Measurements from ENCODE around the gene CDH13.

CDH13 gene

DNA sequence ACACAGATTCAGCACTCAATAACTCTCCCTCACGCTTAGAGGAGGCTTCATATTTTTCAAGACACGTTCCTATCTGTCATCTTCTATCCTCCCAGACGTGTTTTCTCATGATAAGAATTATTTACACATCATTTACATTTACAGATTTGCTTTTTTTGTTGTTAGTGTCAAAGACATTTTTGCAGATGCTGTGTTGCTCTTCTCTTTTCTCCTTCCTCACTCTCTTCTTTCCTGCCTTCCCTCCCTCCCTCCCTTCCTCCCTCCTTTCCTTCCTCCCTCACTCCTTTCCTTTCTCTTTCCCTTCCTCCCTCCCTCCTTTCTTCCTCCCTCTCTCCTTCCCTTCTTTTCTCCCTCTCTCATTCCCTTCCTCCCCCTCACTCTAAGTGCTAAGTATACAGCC, 643.9 kb downstream of the CDH13 start:
- DNase-seq = no peak

DNA sequence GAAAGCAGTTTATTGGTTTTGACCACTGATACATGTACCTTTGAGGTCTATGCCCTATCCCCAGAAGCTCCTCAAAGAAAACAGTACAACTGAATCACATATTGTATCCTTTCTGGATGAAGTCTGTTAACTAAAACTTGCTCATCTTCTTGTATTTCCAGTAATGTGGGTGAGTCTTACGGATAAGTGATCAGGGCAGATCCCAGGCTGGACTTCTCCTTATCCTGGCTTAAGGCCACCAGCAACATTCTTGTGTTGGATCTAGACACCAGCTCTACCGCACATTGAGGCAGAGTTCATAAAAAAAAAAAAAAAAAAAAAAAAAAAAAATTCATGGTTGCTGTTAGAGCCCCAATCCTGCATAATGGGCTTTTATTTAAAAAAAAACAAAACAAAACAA, 644.4 kb downstream of the CDH13 start:
- no peak for DNase-seq

DNA sequence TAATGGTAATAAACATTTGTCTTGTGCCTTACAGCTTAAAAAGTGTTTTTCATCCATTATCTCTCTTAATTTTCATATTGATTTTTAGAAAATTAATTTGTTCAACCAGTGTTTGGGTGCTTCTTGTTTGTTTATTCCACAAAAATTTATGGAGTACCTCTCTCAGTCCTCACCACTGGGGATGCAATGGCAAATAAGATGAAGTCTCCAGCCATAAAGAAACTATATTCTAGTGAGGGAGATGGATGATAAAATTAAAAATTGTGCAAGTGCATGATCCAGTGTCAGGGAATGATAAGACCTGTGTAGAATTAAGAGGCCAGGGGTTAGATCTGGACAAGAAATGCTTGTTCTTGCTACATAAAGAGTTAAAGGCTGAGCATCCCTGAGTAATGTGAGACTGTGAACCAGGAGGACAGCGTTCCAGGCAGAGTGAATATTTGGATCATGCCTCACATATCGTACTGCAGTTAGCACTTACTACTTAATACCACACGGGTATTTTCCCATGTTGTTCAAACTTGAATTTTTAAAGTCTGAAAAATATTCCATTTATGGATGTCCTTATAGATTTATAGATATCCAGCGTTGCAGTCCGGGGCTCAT, 645.3 kb downstream of the CDH13 start:
- no peak for DNase-seq

DNA sequence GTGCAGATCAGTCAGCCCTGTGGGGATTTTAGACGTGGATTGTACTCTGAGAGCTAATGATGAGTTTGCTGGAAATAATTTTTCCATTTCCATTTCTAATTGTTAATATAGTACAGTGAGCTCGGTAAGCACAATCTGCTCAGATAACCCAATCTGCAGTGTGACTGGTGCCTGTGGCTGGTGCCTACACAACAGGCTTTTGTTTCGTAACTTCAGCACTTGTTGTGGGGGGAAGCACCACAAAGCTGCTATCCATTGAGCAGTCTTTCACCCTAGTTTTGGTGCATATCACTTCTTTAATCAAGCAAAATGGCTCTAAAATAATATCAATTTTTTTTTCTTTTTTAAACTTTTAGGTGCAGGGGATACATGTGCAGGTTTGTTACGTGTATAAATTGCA, 646.1 kb downstream of the CDH13 start:
- no peak for DNase-seq

DNA sequence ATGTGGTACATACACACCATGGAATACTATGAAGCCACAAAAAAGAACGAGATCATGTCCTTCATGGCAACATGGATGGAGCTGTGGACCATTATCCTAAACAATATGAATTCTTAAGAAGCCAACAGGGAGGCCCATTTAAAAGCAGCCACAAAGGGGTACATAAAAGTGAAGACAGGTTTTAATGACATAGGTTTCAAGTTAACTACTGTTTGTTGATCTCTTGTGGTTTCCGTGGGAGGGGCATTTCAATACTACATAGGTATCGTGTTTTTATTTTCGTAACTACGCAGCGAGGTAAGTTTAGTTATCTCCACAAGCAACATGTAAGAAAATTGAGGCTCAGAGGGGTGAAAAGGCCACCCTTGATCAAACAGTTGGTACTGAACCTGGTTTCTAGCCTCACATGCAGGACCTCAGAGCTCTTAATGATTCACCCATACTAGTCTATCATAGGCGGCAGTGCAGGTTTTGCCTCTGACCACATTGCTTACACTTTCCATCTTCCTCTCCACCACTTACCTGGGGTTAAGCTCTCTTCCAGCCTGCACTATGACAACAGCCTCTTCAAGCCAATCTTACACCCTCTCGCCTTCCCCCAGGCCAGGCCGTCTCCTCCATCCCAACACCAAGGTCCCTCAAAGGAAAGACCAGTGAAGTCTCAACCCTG, 646.9 kb downstream of the CDH13 start:
- DNase-seq = no peak

DNA sequence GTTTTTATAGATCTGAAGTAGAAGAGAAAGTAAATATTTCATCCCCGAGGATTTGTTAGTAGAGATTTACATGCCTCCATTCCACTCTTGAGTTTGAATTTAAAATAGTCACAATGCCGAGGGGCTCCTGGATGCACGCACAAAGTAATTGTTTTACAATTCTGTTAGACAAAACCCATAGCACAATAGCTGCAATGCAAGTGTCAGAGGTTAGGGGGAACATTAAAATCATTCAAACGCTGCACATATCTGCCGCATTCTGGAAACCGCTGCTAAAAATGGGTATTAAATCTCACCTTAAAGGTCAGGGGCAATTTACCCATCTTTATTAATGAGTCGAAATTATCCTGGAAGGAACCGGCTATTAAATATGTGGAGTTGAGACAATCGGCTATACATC, 652.5 kb downstream of the CDH13 start:
- no peak for DNase-seq

DNA sequence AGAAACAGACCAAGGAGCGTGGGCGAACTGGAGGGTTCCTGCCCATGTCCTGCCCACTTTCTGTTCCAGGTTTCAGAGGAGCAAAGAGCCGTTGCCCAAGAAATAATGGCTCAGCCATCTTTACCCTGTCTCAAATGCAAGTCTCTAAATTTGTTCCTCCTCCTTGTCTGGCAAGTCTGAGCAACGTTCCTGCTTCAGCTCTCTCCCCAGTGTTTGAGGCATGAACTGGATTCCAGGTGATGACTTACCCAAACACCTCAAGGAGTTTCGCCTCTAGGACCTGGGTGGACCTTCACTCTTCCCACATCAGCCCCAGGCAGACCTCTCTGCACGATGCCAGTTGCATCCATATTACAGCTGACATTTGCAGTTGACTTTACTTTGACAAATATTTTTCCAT, 659.2 kb downstream of the CDH13 start:
- no peak for DNase-seq

DNA sequence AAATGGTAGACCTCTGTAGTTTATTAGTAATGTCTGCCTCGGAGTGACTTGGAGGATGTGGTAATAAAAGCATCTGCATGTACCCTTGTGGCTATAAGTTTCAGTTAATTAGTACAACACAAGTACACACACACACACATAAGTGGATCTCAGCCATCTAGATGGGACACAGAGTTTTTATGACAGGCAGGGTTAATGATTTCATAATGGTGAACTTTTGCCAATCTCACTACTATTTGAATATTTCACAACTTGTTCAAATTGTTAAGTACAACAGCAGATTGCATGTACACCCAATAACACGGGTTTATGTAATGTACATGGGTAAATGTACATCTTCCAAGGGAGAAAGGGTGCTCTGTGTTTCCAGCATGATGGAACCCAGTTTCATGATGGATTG, 669.7 kb downstream of the CDH13 start:
- no peak for DNase-seq

DNA sequence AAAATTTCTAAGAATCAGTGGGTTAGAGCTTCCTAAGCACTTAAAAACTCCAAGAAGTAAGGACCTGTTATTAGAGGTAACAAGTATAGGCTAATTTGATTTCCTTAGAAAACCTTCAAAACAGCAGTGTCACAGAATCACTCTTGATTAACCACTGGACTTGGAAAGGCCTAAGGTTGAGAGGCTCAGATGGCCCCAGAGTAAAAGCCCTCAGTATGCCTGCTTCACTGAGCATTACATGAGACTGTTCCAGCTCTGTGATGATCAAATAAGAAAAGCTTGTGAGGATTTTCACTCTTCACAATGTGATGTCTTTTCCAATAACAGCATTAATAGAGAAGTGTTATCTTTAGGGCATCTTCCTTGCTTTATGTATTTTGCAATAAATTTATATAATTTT, 671.8 kb downstream of the CDH13 start:
- DNase-seq = no peak

DNA sequence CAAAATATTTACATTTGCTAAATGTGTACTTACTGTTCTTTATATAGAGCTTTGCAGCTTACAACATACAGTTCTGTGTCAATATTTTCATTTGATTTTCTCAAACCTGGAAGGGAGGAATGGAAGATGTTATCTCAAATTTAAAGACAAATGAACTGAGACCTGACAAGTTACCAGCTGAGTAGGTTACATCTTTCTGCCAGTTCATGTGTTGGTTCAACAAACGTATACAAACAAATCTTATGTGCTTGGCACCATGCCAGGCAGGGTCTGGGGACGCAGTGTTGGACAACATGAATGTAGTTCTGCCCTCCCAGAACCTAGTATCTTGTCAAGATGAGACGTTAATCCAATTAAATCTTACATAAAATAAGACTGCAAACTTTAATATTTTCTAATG, 673.6 kb downstream of the CDH13 start:
- no peak for DNase-seq

DNA sequence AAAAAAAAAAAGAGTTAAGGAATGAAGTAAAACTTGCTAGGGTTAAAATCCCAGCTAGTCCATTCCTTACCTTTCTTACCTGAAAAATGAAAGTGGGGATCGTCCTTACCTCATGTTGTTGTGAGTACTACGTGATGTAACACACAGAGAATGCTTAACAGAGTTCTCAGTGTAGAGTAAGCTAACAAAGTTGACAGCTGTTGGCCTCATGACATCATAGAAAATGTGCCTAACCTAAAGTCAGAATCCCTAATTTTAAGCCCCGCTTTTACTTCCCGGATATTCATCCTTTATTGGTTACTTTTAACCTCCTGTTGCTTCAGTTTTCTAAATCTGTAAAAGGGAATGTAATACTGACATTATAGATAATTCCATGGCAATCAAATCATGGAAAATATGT, 675.2 kb downstream of the CDH13 start:
- no peak for DNase-seq

DNA sequence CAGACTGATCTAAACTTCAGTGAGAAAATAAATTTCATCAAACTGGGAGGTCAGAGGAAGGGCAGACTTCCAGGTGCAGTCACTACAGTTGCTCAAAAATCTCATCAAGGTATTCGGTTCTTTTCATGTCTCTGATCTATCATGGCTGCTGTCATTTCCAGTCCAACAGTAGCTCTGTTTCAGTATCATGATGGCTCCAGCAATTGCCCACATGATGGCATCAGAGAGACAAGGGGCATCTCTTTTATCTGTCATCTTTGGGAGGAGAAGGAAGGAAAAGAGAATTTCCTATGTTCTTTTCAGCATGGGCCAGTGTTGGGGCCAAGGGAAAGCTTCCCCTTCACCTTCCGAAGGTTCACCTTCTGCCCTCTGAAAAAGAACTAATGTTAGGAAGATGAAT, 676.1 kb downstream of the CDH13 start:
- DNase-seq = no peak

DNA sequence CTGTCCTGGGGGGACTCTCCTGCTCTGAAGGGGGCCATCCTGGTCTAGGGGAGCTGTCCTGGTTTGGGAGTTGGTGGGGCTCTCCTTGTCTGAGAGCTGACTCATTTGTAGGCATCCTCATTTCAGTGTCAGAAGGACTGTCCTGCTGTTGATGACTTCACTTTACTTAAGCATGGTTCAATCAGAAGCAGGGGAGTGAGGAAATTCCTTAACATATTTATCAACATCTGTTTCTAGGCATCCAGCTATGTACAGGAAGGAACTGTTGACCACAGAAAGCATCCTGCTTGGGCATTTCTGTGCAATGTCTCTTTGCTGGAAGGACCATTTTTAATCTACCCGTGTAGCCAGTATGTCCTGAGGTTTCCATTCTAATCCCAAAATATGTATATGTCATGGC, 678.3 kb downstream of the CDH13 start:
- DNase-seq = no peak

DNA sequence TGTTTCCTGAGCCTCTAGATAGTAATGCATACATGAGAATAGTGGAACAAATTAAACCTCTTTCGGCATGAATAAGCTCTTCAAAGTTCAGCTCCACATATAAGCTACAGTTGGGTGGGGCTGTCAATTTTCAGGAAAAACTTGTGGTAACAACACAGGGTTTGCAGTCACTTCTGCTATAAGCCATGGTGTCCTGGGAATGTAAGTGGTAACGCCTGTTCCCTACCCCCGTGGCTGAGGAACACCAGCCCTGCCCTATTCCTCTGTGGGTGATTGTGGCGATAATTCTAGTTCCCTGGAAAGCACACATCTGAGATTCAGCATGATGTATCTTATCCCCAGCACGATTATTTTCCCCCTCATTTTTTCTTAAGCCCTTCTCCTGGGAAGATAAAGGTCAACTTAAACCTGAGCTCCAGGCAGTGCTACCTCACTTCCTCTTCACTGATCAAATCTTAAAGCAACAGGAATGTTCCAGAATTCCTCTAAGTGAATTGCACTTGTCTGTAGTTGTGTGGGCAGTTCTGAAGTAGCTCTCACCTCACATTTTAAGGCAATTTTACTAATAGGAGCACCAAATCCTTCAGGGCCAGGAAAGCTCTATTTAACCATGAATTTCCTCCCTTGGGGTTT, 680.3 kb downstream of the CDH13 start:
- DNase-seq = no peak

DNA sequence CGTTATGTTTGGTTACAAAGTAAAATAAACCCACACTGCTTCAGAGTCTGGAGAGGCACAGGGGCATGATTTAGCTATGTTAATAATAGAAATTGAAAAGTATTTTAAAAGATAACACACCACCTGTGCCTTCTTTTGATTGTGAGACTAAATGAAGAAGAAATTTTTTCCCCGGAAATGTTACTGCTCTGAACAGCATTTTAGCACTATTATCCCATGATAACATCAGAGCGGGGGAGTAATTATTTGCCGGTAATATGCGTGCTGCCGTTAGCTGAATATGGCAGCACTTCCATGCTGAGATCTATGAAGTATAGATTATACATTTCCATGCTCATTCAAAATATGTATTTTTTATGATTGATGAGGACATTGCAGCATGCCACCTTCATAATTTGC, 680.8 kb downstream of the CDH13 start:
- DNase-seq = no peak

DNA sequence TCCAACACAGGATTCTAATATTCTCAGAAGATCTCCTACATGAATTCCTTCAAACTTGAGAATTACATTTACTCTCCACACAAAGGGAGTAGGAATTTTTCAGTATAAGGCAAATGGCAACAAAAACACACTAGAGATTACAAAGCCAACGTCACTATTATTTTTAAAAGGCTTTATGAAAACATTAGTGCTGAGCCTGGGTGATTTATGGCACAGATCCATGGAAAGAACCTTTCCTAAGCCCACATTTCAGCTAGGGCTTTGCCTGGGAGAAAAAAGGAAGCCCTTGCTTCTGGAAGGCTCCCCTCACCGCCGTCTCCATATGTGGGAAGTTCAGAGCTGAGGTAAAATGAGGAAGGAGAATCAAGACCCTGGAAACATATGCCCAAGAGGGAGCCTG, 681.6 kb downstream of the CDH13 start:
- no peak for DNase-seq

DNA sequence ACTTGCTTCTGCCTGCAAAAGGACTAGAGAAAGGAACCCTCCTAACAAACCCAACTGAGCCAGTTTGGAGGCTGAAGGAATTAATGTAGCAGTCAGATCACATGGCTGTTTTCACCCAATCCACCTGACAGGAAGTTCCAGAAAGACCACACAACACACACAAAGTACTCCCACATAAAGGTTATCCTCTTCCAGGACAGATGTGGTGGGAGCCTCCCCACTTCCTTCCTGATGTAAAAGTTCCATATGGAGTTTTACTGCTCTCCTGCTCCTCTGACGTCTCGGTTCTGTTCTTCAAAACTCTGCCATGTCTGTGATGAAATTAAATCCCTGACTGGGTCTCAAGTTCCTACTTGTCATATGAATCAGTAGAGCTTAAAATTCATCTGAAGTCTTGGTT, 684.0 kb downstream of the CDH13 start:
- no peak for DNase-seq

DNA sequence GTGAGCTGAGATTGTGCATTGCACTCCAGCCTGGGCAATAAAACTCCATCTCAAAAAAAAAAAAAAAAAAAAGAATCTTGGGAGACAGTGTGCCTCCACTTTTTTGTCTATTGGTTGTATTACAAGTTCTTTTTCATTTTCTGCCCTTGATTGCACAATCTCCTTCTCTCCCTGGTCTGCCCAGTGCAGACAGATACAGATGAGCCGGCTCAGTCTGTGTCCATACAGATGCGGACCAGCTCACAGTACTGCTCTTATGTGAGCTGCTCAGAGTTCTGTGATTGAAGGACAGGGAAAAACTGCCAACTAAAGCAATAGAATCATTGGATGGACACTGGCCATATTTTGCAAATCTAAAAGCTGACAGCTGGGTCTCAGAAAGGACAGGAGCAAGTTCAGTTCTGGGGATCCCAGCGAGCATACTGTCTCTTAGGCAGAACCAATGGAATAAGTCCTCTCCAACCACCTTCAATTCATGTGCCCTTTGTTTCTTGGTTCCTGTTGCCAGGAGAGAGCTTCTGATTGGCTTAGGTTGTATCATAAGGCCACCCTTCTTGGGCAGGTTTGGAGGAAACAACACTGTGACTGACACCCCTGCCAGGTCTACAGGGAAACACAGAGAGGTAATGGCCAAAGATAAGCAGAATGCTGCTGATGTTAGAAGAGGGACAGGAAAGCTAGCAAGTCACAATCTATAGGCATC, 685.4 kb downstream of the CDH13 start:
- no peak for DNase-seq

DNA sequence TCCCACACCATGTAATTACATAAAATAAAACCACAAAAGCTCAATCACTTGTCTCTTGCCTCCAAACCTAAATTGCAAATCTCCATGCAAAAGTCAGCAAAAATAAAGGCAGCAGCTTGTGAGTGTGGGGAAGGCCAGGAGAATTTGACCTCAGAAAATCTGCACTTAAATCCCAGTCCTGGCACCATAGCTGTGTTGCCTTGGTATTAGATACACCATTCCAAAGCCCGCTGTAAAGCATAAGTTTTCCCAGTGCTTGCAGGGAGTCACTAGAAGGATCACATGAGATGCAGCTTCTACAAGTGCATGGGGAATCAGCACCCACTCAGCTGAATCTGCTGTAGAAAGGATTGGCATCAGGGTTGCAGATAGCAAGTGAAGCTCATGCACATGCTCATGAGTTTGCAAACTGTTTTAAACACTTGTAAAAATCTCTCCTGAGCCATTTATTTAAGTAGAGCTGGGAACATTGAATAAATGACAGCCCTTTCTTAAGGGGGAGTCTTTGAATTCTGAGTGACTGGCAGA, 686.0 kb downstream of the CDH13 start:
- no peak for DNase-seq

DNA sequence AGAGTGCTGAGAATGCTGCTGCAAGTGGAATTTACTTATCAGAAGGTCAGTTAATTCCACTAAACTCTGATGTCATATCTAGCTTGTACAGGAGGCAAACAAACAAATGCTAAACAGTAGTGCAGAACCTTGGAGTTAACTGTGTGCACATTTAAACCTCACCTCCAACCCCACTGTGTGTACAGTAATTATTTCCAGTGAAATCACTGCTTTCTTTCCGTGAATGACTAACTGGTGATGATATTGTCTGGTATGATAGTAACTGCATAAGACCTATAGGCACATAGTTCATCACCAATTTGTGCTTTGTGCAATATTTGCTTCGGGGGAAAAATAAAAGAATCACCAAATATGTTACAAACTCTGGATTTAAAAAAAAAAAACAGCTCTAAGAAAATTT, 688.5 kb downstream of the CDH13 start:
- no peak for DNase-seq

DNA sequence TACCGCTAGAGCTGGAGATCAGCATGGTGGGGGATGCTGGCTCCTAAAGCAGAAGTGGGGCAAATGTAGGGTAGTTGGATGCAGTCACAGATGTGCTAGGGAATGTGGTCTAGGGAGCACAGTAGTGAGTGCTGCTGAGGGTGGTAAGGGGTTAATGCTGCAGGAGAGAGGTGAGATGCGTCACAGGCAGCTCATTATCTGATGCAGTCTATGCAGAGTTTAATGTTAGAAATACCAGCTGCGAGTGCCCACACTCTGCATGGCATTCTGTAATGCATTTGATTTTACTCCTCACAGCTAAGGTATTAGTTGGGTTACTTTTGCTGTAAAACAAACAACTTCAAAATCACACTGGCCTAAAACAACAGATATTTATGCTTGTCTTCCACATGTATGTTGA, 689.7 kb downstream of the CDH13 start:
- no peak for DNase-seq

DNA sequence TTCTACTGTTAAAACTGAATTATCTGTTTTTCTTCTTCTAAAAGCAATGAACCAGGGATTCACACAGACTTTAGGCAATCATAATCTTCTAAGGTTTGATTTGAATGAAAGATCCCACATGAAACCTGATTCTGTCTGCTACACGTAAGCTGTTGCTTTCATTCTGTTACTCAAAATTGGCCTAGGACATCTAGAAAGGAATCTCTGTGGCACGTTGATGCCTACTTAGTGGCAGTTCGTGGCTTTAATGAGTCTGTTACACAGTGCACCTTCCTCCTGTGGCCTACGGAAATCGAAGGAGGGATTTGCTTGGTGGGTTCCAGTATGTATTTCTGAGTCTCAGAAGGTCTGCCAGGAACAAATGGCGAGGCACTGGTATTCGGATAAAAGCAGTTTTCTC, 691.6 kb downstream of the CDH13 start:
- DNase-seq = no peak

DNA sequence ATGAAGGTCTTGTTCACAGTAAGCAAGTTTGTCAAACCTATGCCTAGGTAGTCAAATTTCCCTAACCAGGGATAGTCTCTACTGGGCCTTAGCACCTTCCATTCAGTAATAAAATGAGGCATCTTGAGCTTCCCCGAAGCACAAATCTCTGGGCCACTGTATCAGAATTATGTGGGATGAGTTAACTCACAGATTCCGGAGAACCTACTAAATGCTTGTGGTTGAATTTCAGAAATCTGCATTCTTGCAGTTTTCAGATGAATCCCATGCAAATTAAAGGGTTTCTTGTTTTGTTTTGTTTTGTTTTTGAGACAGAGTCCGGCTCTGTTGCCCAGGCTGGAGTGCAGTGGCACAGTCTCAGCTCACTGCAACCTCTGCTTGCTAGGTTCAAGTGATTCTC, 702.2 kb downstream of the CDH13 start:
- no peak for DNase-seq

DNA sequence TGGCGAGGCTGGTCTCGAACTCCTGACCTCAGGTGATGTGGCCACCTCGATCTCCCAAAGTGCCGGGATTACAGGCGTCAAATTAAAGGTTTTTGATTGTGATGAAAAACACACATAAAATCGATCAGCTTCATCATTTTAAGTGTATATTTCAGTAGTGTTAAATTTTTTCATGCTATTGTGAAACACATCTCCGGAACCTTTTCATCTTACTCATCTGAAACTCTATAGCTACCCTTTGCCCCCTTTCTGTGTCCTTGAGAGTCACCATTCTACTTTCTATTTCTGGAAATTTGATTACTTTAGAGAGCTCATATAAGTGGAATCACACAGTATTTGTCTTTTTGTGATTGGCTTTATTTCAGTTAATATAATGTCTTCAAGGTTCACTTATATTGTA, 702.7 kb downstream of the CDH13 start:
- no peak for DNase-seq

Data from cerebellar nuclear complex (tissue), 1 donor.